Measurements from ENCODE around the gene PDE3B. TPM values are rescaled to one million over a fixed set of nuclear protein-coding genes. Genes with fewer than 3 reads are reported as not detected.
"Not testable (repeated sequence)": the region's sequence is repeated elsewhere in the genome, so short reads cannot be mapped to it uniquely, and the experiment has no call there.

PDE3B gene
- total RNA-seq, 1 donor from 2014 or later = 4.0 TPM

- H3K4me3 Mint-ChIP-seq (ENCODE audit: unreplicated experiment) = no peak overlapping the region
- TF ChIP-seq, protein P1, sequence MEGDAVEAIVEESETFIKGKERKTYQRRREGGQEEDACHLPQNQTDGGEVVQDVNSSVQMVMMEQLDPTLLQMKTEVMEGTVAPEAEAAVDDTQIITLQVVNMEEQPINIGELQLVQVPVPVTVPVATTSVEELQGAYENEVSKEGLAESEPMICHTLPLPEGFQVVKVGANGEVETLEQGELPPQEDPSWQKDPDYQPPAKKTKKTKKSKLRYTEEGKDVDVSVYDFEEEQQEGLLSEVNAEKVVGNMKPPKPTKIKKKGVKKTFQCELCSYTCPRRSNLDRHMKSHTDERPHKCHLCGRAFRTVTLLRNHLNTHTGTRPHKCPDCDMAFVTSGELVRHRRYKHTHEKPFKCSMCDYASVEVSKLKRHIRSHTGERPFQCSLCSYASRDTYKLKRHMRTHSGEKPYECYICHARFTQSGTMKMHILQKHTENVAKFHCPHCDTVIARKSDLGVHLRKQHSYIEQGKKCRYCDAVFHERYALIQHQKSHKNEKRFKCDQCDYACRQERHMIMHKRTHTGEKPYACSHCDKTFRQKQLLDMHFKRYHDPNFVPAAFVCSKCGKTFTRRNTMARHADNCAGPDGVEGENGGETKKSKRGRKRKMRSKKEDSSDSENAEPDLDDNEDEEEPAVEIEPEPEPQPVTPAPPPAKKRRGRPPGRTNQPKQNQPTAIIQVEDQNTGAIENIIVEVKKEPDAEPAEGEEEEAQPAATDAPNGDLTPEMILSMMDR (IDR thresholded peaks at IDR 0.05; ENCODE audit: unreplicated experiment) = no peak
- H3K36me3 Mint-ChIP-seq (ENCODE audit: low read depth, unreplicated experiment) = no peaks in the 10 kb centered on the region
- no peak overlapping the region for H3K27ac Mint-ChIP-seq (ENCODE audit: unreplicated experiment)
- DNase-seq (ENCODE audit: low spot score) = no peak
- H3K4me1 Mint-ChIP-seq (ENCODE audit: unreplicated experiment) = no peaks in the 10 kb centered on the region
- H3K9me3 Mint-ChIP-seq (ENCODE audit: unreplicated experiment) = no peaks in the 10 kb centered on the region
- no peaks in the 10 kb centered on the region for H3K27me3 Mint-ChIP-seq (ENCODE audit: unreplicated experiment)
Measured at GRCh38 chr11:14857621-14858020, 214.0 kb downstream of the PDE3B start.

DNA sequence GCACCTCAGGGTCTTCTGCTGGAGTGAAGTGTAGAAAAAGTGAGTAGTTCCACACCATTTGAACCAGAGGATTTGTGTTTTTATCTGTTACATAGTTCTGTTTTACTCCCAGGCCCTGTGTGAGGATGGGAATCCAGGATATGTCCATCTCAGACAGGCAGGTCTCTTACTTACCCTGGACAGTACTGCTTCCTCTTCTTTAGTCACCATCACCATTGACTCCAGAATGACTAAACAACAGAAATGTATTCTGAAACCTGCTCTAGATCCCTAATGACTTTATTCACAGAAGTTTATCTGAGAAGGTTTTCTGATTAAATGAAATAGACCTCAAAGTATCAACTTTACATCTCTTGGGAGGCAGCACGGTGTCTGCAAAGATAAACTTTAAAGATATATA, 214.8 kb downstream of the PDE3B start:
- no peaks in the 10 kb centered on the region for H3K27me3 Mint-ChIP-seq (ENCODE audit: unreplicated experiment)
- no peak overlapping the region for H3K4me3 Mint-ChIP-seq (ENCODE audit: unreplicated experiment)
- H3K9me3 Mint-ChIP-seq (ENCODE audit: unreplicated experiment) = no peaks in the 10 kb centered on the region
- TF ChIP-seq, protein P1 (IDR thresholded peaks at IDR 0.05; ENCODE audit: unreplicated experiment) = no peak
- no peaks in the 10 kb centered on the region for H3K4me1 Mint-ChIP-seq (ENCODE audit: unreplicated experiment)
- no peak overlapping the region for H3K27ac Mint-ChIP-seq (ENCODE audit: unreplicated experiment)
- peaks cover under 1% of the 10 kb centered on the region for H3K36me3 Mint-ChIP-seq (ENCODE audit: low read depth, unreplicated experiment)
- no peak for DNase-seq (ENCODE audit: low spot score)

GRCh38 chr11:14860511-14860910, 216.9 kb downstream of the PDE3B start:
- DNase-seq (ENCODE audit: low spot score) = no peak

DNA sequence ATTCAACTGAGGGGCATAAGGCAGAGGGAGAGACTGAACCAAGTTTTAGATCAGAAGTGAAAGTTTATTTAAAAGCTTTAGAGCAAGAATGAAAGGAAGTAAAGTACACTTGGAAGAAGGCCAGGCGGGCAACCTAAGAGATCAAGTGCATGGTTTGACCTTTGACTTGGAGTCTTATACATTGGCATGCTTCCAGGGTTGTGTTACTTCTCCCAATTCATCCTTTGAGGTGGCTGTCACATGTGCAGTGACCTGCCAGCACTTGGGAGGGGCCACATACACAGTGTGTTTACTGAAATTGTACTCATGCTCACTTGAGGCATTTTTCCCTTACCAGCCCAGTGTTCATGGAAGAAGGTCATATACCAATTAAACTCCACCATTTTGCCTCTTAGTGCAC, 218.1 kb downstream of the PDE3B start:
- peaks cover 7% of the 10 kb centered on the region for H3K36me3 Mint-ChIP-seq (ENCODE audit: low read depth, unreplicated experiment)
- H3K9me3 Mint-ChIP-seq (ENCODE audit: unreplicated experiment) = no peaks in the 10 kb centered on the region
- H3K27me3 Mint-ChIP-seq (ENCODE audit: unreplicated experiment) = no peaks in the 10 kb centered on the region
- TF ChIP-seq, protein P1 (IDR thresholded peaks at IDR 0.05; ENCODE audit: unreplicated experiment) = no peak
- no peak overlapping the region for H3K27ac Mint-ChIP-seq (ENCODE audit: unreplicated experiment)
- H3K4me3 Mint-ChIP-seq (ENCODE audit: unreplicated experiment) = no peak overlapping the region
- no peaks in the 10 kb centered on the region for H3K4me1 Mint-ChIP-seq (ENCODE audit: unreplicated experiment)
- no peak for DNase-seq (ENCODE audit: low spot score)

More at GRCh38 chr11:14860511-14860910, 216.9 kb downstream of the PDE3B start:
- no peak overlapping the region for H3K27ac Mint-ChIP-seq (ENCODE audit: unreplicated experiment)
- no peak overlapping the region for H3K4me3 Mint-ChIP-seq (ENCODE audit: unreplicated experiment)
- no peaks in the 10 kb centered on the region for H3K27me3 Mint-ChIP-seq (ENCODE audit: unreplicated experiment)
- TF ChIP-seq, protein P1 (IDR thresholded peaks at IDR 0.05; ENCODE audit: unreplicated experiment) = no peak
- peaks cover 7% of the 10 kb centered on the region for H3K36me3 Mint-ChIP-seq (ENCODE audit: low read depth, unreplicated experiment)
- no peaks in the 10 kb centered on the region for H3K4me1 Mint-ChIP-seq (ENCODE audit: unreplicated experiment)
- H3K9me3 Mint-ChIP-seq (ENCODE audit: unreplicated experiment) = no peaks in the 10 kb centered on the region

DNA sequence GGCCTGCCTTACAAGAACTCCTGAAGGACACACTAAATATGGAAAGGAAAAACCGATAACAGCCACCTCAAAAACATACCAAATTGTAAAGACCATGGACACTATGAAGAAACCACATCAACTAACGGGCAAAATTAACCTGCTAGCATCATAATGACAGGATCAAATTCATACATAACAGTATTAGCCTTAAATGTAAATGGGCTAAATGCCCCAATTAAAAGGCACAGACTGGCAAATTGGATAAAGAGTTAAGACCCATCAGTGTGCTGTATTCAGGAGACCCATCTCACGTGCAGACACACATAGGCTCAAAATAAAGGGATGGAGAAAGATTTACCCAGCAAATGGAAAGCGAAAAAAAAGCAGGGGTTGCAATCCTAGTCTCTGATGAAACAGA, 220.2 kb downstream of the PDE3B start:
- not testable (repeated sequence) for H3K27ac Mint-ChIP-seq (ENCODE audit: unreplicated experiment); DNase-seq (ENCODE audit: low spot score); H3K4me1 Mint-ChIP-seq (ENCODE audit: unreplicated experiment); H3K36me3 Mint-ChIP-seq (ENCODE audit: low read depth, unreplicated experiment); H3K27me3 Mint-ChIP-seq (ENCODE audit: unreplicated experiment); H3K4me3 Mint-ChIP-seq (ENCODE audit: unreplicated experiment); H3K9me3 Mint-ChIP-seq (ENCODE audit: unreplicated experiment)

DNA sequence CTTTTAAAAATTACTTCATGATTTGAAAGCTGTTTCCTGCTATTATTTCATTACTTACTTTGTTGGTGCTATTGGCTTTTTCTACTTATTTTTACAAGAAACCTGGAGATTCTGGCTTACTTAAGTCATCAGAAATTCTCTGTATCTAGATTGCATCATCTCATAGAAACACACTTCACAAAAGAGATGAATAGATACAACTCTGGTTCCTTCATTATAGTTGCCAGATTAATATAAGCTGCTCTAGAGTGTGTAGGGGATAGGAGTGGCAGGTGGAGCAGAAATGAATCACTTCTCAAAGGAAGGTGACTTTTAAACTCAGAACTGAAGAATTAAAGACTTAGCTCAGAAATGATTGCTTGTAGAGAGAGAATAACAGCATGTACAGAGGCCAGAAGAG, 228.4 kb downstream of the PDE3B start:
- Mint-ChIP-seq H3K36me3 (ENCODE audit: low read depth, unreplicated experiment) (no peaks in the 10 kb centered on the region), H3K27ac (ENCODE audit: unreplicated experiment) (no peak overlapping the region), H3K4me1 (ENCODE audit: unreplicated experiment) (no peaks in the 10 kb centered on the region), H3K9me3 (ENCODE audit: unreplicated experiment) (no peaks in the 10 kb centered on the region), H3K27me3 (ENCODE audit: unreplicated experiment) (no peaks in the 10 kb centered on the region), H3K4me3 (ENCODE audit: unreplicated experiment) (no peak overlapping the region)
- DNase-seq (ENCODE audit: low spot score) = no peak
- TF ChIP-seq, protein P1 (IDR thresholded peaks at IDR 0.05; ENCODE audit: unreplicated experiment) = no peak
